ENCODE measurements around the gene NEDD4L.

The NEDD4L gene

GRCh38 chr18:58117786-58118403 lies 73.9 kb downstream of the NEDD4L start:
- Histone ChIP-seq H3K36me3 (ENCODE audit: insufficient read depth, low read length) (no peaks in the 10 kb centered on the region), H3K9me3 (ENCODE audit: control insufficient read depth, insufficient read depth, low read length) (no peaks in the 10 kb centered on the region), H3K4me1 (ENCODE audit: insufficient read depth, low read length) (peaks cover 4% of the 10 kb centered on the region), H3K9ac (ENCODE audit: low read depth, low read length) (no peak overlapping the region)

GRCh38 chr18:58118536-58118935 lies 74.5 kb downstream of the NEDD4L start:
- no peaks in the 10 kb centered on the region for H3K9me3 ChIP-seq (ENCODE audit: control insufficient read depth, insufficient read depth, low read length)

GRCh38 chr18:58119819-58120218 lies 75.8 kb downstream of the NEDD4L start:
- H3K9ac ChIP-seq (ENCODE audit: low read depth, low read length) = no peak overlapping the region
- H3K36me3 ChIP-seq (ENCODE audit: insufficient read depth, low read length) = no peaks in the 10 kb centered on the region
- no peaks in the 10 kb centered on the region for H3K9me3 ChIP-seq (ENCODE audit: control insufficient read depth, insufficient read depth, low read length)
- no peaks in the 10 kb centered on the region for H3K4me1 ChIP-seq (ENCODE audit: insufficient read depth, low read length)

More at GRCh38 chr18:58118536-58118935, 74.5 kb downstream of the NEDD4L start:
- Histone ChIP-seq H3K36me3 (ENCODE audit: insufficient read depth, low read length) (no peaks in the 10 kb centered on the region), H3K9ac (ENCODE audit: low read depth, low read length) (no peak overlapping the region), H3K4me1 (ENCODE audit: insufficient read depth, low read length) (no peaks in the 10 kb centered on the region; the same call in 1 of the 2 replicates)

DNA sequence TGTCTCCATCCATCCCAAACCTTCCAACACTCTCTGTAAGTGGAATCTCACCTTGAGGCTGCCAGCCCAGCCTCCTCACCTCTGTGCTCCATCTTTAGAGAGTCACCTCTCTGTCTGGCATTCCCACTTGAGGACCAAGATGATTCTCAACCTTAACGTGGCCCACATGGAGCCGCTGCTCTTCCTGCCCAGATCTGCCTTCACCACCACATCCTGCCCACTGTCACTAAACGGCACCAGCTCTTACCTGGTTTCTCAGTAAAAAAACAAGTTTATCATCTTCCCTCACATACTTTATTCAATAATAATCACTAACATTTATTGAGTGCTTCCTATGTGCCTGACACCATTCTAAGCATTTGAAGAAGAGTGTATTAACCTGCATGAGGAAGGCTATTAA lies 80.4 kb downstream of the NEDD4L start:
- no peaks in the 10 kb centered on the region for H3K36me3 ChIP-seq (ENCODE audit: insufficient read depth, low read length)
- no peak overlapping the region for H3K9ac ChIP-seq (ENCODE audit: low read depth, low read length)
- H3K9me3 ChIP-seq (ENCODE audit: control insufficient read depth, insufficient read depth, low read length) = no peaks in the 10 kb centered on the region
- H3K4me1 ChIP-seq (ENCODE audit: insufficient read depth, low read length) = no peaks in the 10 kb centered on the region

DNA sequence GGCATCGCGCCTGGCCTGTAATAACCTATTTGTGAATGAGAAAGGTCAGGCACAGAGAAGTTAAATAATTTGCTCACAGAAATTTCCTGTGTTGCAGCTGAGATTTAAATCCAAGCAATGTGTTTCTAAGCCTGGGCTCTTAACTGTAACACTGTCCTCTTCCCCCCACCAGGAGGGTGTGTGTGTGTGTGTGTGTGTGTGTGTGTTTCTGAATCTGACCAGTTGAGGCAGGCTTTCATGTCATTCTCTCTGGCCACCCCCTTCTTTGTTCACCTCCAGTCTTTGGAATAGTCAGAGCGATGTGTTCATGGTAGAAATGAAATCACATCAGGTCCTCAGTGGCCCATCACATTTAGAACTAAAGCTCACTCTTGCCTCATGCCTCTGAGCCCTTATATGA lies 81.2 kb downstream of the NEDD4L start:
- H3K9ac ChIP-seq (ENCODE audit: low read depth, low read length) = no peak overlapping the region
- H3K36me3 ChIP-seq (ENCODE audit: insufficient read depth, low read length) = no peaks in the 10 kb centered on the region
- H3K4me1 ChIP-seq (ENCODE audit: insufficient read depth, low read length) = no peaks in the 10 kb centered on the region

GRCh38 chr18:58125756-58126155 lies 81.7 kb downstream of the NEDD4L start:
- Histone ChIP-seq H3K9ac (ENCODE audit: low read depth, low read length) (no peak overlapping the region), H3K36me3 (ENCODE audit: insufficient read depth, low read length) (no peaks in the 10 kb centered on the region), H3K9me3 (ENCODE audit: control insufficient read depth, insufficient read depth, low read length) (no peaks in the 10 kb centered on the region), H3K4me1 (ENCODE audit: insufficient read depth, low read length) (no peaks in the 10 kb centered on the region)

More for the DNA sequence above, 81.2 kb downstream of the NEDD4L start:
- H3K9me3 ChIP-seq (ENCODE audit: control insufficient read depth, insufficient read depth, low read length) = no peaks in the 10 kb centered on the region

GRCh38 chr18:58128381-58129374 lies 84.7 kb downstream of the NEDD4L start:
- no peaks in the 10 kb centered on the region for H3K9me3 ChIP-seq (ENCODE audit: control insufficient read depth, insufficient read depth, low read length)
- H3K36me3 ChIP-seq (ENCODE audit: insufficient read depth, low read length) = no peaks in the 10 kb centered on the region
- no peak overlapping the region for H3K9ac ChIP-seq (ENCODE audit: low read depth, low read length)
- H3K4me1 ChIP-seq (ENCODE audit: insufficient read depth, low read length) = no peaks in the 10 kb centered on the region

- Histone ChIP-seq H3K4me1 (ENCODE audit: insufficient read depth, low read length) (peaks cover 6% of the 10 kb centered on the region), H3K9ac (ENCODE audit: low read depth, low read length) (no peak overlapping the region), H3K36me3 (ENCODE audit: insufficient read depth, low read length) (no peaks in the 10 kb centered on the region), H3K9me3 (ENCODE audit: control insufficient read depth, insufficient read depth, low read length) (no peaks in the 10 kb centered on the region)
Observed at GRCh38 chr18:58132595-58133261, 88.7 kb downstream of the NEDD4L start.

GRCh38 chr18:58135183-58135641 lies 91.2 kb downstream of the NEDD4L start:
- no peaks in the 10 kb centered on the region for H3K36me3 ChIP-seq (ENCODE audit: insufficient read depth, low read length)
- H3K4me1 ChIP-seq (ENCODE audit: insufficient read depth, low read length) = peaks cover 23% of the 10 kb centered on the region
- H3K9ac ChIP-seq (ENCODE audit: low read depth, low read length) = no peak overlapping the region
- H3K9me3 ChIP-seq (ENCODE audit: control insufficient read depth, insufficient read depth, low read length) = no peaks in the 10 kb centered on the region

- Histone ChIP-seq H3K9ac (ENCODE audit: low read depth, low read length) (no peak overlapping the region), H3K4me1 (ENCODE audit: insufficient read depth, low read length) (peaks cover 26% of the 10 kb centered on the region), H3K9me3 (ENCODE audit: control insufficient read depth, insufficient read depth, low read length) (no peaks in the 10 kb centered on the region), H3K36me3 (ENCODE audit: insufficient read depth, low read length) (no peaks in the 10 kb centered on the region)
Observed at GRCh38 chr18:58135701-58136331, 91.8 kb downstream of the NEDD4L start.

DNA sequence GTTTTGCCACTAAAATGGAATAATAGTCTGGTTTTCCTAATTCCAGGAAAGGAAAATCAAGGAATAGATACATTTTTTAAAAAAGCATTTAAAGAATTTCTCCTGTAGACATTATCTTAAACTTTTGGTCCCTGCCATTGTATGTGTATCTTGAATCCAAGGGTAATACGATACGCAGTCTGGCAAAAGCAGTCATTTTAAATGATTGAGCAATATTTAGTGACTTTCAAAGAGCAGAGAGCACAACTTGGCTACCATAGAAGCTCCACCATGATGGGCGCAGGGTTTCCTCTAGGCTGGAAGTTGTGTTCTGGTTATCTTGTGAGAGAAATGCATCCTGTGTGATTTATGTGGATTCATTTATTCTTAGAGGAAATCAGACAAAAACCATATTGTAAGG lies 92.9 kb downstream of the NEDD4L start:
- Histone ChIP-seq H3K4me1 (ENCODE audit: insufficient read depth, low read length) (peaks cover 28% of the 10 kb centered on the region), H3K9me3 (ENCODE audit: control insufficient read depth, insufficient read depth, low read length) (no peaks in the 10 kb centered on the region), H3K9ac (ENCODE audit: low read depth, low read length) (no peak overlapping the region), H3K36me3 (ENCODE audit: insufficient read depth, low read length) (no peaks in the 10 kb centered on the region)

GRCh38 chr18:58139459-58140386 lies 95.7 kb downstream of the NEDD4L start:
- peaks cover 28% of the 10 kb centered on the region for H3K4me1 ChIP-seq (ENCODE audit: insufficient read depth, low read length)
- H3K9ac ChIP-seq (ENCODE audit: low read depth, low read length) = no peak overlapping the region
- H3K36me3 ChIP-seq (ENCODE audit: insufficient read depth, low read length) = no peaks in the 10 kb centered on the region
- no peaks in the 10 kb centered on the region for H3K9me3 ChIP-seq (ENCODE audit: control insufficient read depth, insufficient read depth, low read length)

All from ES-I3 (cell line).